Cardiac muscle cell (in vitro differentiated cells and primary cell): ENCODE results near the gene PCMTD2. TPM values are rescaled to one million over a fixed set of nuclear protein-coding genes. Genes with fewer than 3 reads are reported as not detected.
A peak's percentile ranks its signal among the peaks of the same experiment; 100 is the strongest.
"Not testable (repeated sequence)": the region's sequence is repeated elsewhere in the genome, so short reads cannot be mapped to it uniquely, and the experiment has no call there.

Source experiments
- DNase-seq, 2 donors: peaks; one replicate each; pipeline versions ENCODE4 v3.0.0 to v3.0.0-alpha.2; 2010 to 2017; ENCODE audit warnings: low read depth in 1 of 2, low spot score in 1 of 2
- H3K27ac ChIP-seq: fragments of 200-600 bp; sonication (generic); 2 replicates; pipeline ENCODE4 v1.5.1; 2016
- H3K27me3 ChIP-seq: fragments of 200-600 bp; sonication (generic); 2 replicates; pipeline ENCODE4 v1.6.0; 2016; ENCODE audit warnings: control low read depth
- H3K36me3 ChIP-seq: fragments of 200-600 bp; sonication (generic); 2 replicates; pipeline ENCODE4 v1.5.1; 2016; ENCODE audit warnings: control low read depth
- H3K4me1 ChIP-seq: fragments of 200-600 bp; sonication (generic); 2 replicates; pipeline ENCODE4 v1.8.1; 2017; ENCODE audit warnings: low read depth, mild to moderate bottlenecking, mixed run types
- H3K4me3 ChIP-seq: fragments of 200-600 bp; sonication (generic); 2 replicates; pipeline ENCODE4 v1.5.1; 2016; ENCODE audit warnings: mild to moderate bottlenecking
- H3K9me3 ChIP-seq: fragments of 200-600 bp; sonication (generic); 2 replicates; pipeline ENCODE4 v1.5.1; 2017; ENCODE audit warnings: low read depth, mild to moderate bottlenecking, control low read depth
- polyA plus RNA-seq: library from polyadenylated mRNA; unstranded; fragments of >200 nt; fragmentation: Nextera tagmentation; extraction: Ambion mirVana; gene quantifications from 2 replicates; pipeline ENCODE4 v1.2.1, GENCODE V29; 2016
- total RNA-seq: library from RNA; depleted of rRNA; stranded (reverse); fragments of >200 nt; gene quantifications from 2 replicates; pipeline ENCODE4 v1.2.3, GENCODE V29; 2016

PCMTD2 gene
- total and polyA plus RNA-seq, 2 experiments from 2014 or later: 50.4 to 186 TPM

DNA sequence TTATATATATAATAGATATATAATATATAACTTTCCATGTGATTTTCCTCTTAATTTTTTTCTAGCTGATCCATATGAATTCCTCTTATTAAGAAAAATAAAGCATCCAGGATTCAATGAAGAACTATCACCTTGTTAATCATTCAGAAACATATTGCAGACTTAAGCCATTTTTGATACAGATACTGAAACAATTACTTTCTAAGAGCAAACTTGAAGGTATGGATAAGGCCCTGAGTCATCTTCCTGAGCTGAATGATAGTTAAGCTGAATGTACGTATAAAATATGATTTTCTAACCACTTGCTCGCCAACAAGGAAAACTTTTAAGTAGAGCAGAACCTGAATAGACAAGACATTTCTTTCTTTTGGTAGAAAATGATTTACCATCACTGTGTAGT lies 47.5 kb downstream of the PCMTD2 start:
- H3K4me1 ChIP-seq, DNase-seq, H3K27ac ChIP-seq, H3K36me3 ChIP-seq, H3K4me3 ChIP-seq, H3K27me3 ChIP-seq, H3K9me3 ChIP-seq: not testable (repeated sequence)

DNA sequence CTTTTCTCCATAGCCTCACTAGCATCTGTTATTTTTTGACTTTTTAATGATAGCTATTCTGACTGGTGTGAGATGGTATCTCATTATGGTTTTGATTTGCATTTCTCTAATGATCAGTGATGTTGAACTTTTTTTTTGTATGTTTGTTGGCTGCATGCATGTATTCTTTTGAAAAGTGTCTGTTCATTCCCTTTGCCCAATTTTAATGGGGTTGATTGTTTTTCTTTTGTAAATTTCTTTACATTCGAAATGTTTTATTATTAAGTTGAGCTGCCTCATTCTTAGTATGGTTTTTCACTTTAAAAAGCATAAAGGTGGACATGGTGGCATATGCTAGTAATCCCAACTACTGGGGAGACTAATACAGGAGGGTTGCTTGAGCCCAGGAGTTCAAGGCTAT lies 58.2 kb downstream of the PCMTD2 start:
- not testable (repeated sequence) for DNase-seq, H3K9me3 ChIP-seq, H3K36me3 ChIP-seq, H3K4me3 ChIP-seq, H3K27me3 ChIP-seq, H3K27ac ChIP-seq, H3K4me1 ChIP-seq

GRCh38 chr20:64315381-64315780 lies 59.8 kb downstream of the PCMTD2 start:
- H3K4me1 ChIP-seq, DNase-seq, H3K36me3 ChIP-seq, H3K4me3 ChIP-seq, H3K27ac ChIP-seq, H3K27me3 ChIP-seq, H3K9me3 ChIP-seq: not testable (repeated sequence)

DNA sequence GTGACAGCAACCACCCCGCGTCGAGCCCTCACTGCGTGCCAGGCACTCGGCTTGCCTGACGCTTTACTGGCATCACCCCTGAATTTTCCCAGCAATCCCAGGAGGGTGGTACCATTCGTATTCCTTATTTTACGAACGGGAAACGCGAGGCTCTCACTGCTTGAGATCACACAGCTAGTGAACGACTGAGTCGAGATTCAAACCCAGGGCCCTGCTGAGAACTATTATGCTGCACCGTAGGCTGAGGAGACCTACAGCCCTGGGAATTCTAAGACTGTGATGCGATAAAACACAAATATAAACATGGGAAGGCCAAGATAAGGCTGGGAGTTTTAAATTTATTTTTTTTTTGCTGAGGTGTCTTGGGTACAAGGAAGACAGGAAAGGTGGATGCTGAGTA lies 60.3 kb downstream of the PCMTD2 start:
- H3K27me3 ChIP-seq, H3K4me3 ChIP-seq, H3K27ac ChIP-seq, H3K9me3 ChIP-seq, DNase-seq, H3K36me3 ChIP-seq, H3K4me1 ChIP-seq: not testable (repeated sequence)

DNA sequence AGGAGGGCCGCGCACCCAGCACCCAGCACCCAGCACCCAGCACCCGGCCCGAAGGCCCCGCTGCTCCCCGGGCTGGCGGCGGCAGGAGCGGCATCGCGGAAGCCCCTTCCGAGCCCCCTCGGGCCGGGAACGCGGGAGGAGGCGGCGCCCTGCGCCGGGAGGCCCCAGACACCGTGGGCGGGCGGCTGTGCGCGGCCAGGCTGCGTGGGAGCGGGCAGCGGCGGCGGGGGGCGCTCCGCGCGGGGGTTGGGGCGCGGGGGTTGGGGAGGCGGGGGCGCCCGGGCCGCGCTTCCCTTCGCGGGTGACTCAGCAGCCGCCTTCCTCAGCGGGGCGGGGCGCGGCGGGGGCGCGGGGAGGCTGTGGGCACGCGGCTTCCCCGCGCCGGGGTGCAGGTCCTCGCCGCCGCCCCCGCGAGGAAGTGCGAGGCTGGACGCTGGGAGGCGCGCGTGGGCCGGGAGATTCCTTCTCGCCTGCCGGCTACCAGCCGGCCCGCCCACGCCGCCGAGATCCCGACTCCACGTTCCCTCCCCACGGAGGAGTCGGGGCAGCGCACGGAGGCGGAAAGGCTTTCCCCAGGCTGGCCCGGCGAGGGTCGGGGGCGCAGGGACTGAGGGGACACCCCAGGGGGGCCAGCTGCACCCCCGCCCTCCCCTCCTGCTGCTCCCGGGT lies 61.0 kb downstream of the PCMTD2 start:
- not testable (repeated sequence) for H3K9me3 ChIP-seq, H3K36me3 ChIP-seq, H3K27me3 ChIP-seq, H3K4me1 ChIP-seq, H3K27ac ChIP-seq, H3K4me3 ChIP-seq
- DNase-seq: peak in 1 of 2 donors; percentile 13

DNA sequence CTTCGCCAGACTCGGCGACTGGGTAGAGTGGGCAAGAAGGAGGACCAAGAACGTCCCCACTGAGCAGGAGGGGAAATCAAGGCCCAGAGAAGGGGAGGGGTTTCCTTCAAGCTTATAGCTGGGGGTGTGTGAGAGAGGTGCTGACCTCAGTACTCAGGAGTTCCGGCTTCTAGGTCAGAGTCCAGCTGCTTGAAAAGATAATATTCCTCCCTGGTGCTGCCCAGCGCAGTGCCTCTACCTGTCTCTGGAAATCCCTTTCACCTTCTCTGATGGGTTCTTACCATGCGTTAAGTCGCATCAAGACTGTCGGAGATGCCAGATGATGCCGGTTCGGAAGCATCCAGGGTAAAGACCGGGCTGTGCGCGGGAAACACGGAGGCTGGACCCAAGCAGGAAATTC lies 61.8 kb downstream of the PCMTD2 start:
- H3K27ac ChIP-seq, H3K4me3 ChIP-seq, DNase-seq, H3K27me3 ChIP-seq, H3K9me3 ChIP-seq, H3K36me3 ChIP-seq, H3K4me1 ChIP-seq: not testable (repeated sequence)

DNA sequence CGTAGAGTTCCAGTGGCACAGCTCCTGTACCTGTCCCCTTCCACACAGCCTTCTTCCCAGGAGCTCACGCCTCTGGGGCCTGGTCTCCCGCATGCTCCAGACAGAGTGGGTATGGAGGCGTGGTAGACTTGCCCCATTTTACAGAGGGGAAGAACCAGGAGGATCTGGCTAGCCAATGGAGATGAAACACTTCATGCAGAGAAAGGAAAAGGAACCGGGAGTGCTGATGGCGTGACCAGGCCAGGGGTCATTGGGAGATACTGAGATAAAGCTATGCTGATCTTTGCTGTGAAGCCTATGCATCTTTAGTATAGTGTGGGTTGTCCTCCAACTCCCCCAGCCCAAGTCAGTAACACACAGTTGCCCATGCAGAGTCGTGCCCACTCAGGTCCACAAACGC lies 62.5 kb downstream of the PCMTD2 start:
- H3K9me3 ChIP-seq, H3K27me3 ChIP-seq, H3K4me1 ChIP-seq, H3K27ac ChIP-seq, DNase-seq, H3K36me3 ChIP-seq, H3K4me3 ChIP-seq: not testable (repeated sequence)

DNA sequence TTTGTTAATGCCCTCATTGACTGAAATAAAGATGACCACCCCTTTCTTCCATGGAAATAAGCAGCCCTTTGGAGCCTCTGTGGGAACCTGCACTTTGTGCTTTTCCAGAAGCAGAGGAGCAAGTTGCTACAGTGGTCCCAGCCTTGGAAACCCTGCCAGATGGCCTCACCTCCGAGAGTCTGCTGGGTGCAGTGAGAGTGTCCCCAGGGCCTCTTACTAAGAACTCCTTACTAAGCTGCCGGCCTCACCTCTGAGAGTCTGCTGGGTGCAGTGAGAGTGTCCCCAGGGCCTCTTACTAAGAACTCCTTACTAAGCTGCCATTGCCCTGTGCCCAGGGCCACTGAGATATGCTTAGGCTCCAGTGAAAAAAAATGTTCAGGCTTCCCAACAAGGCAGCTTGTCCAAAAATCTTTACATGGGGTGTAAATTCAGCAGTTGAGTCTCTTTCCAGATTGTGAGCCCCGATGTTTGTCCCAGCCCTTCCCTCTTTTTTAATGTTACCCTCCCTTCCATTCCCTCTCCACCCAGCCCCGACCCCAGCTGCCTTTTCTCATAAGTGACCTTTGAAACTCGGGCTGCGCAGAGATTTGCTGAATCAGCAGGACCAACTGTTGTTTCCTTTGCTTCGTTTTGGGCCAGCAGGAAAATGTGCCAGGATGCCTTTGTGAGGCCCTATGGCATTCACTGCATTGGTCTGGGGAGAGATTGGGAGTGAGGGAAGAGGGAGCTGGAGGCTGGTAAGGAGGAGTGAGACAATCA lies 66.7 kb downstream of the PCMTD2 start:
- not testable (repeated sequence) for H3K4me1 ChIP-seq, H3K4me3 ChIP-seq, DNase-seq, H3K27ac ChIP-seq, H3K36me3 ChIP-seq, H3K27me3 ChIP-seq, H3K9me3 ChIP-seq

Other genes starting within 250 kb of the PCMTD2 start
- 0.88 and 2.2 TPM in 2 replicates for gene C20orf204, start 219.6 kb upstream of the PCMTD2 start, total RNA-seq
- 0.35 and 0.76 TPM in 2 replicates for gene C20orf204, start 219.6 kb upstream of the PCMTD2 start, polyA plus RNA-seq
- 0.06 and 0.14 TPM in 2 replicates for gene SOX18, start 206.1 kb upstream of the PCMTD2 start, total RNA-seq
- gene SOX18, start 206.1 kb upstream of the PCMTD2 start, polyA plus RNA-seq: 3.5 TPM in 1 of 2 replicates, not detected in the other
- 96.0 and 97.3 TPM in 2 replicates for gene TCEA2, start 192.6 kb upstream of the PCMTD2 start, total RNA-seq
- gene TCEA2, start 192.6 kb upstream of the PCMTD2 start, polyA plus RNA-seq: 157 and 169 TPM in 2 replicates
- gene RGS19, start 176.2 kb upstream of the PCMTD2 start, total RNA-seq: 12.3 and 14.1 TPM in 2 replicates
- gene RGS19, start 176.2 kb upstream of the PCMTD2 start, polyA plus RNA-seq: 9.0 and 12.9 TPM in 2 replicates
- gene OPRL1, start 175.7 kb upstream of the PCMTD2 start, total RNA-seq: 5.3 and 9.6 TPM in 2 replicates
- gene OPRL1, start 175.7 kb upstream of the PCMTD2 start, polyA plus RNA-seq: 2.1 and 2.9 TPM in 2 replicates
- gene LKAAEAR1, start 171.3 kb upstream of the PCMTD2 start, total RNA-seq: 0.21 and 5.6 TPM in 2 replicates
- 0.47 and 2.2 TPM in 2 replicates for gene LKAAEAR1, start 171.3 kb upstream of the PCMTD2 start, polyA plus RNA-seq
- not detected in 2 replicates for gene NPBWR2, start 148.2 kb upstream of the PCMTD2 start, total RNA-seq
- not detected in 2 replicates for gene NPBWR2, start 148.2 kb upstream of the PCMTD2 start, polyA plus RNA-seq
- 0.35 and 0.39 TPM in 2 replicates for gene MYT1, start 91.3 kb upstream of the PCMTD2 start, total RNA-seq
- 0.50 and 0.72 TPM in 2 replicates for gene MYT1, start 91.3 kb upstream of the PCMTD2 start, polyA plus RNA-seq